Trophoblast cell (in vitro differentiated cells and primary cell): ENCODE data around the gene FADS3.
"Not testable (repeated sequence)": the region's sequence is repeated elsewhere in the genome, so short reads cannot be mapped to it uniquely, and the experiment has no call there.

Source experiments
- DNase-seq, 2 donors: peaks; one replicate each; pipeline ENCODE4 v3.0.0-alpha.2; 2016
- H2AFZ ChIP-seq: 2 replicates; pipeline ENCODE4 v1.6.1; 2013; ENCODE audit warnings: low read length, moderate library complexity, mild to moderate bottlenecking; ENCODE audit not compliant: insufficient read depth, poor library complexity
- H2AK5ac ChIP-seq: 2 replicates; pipeline ENCODE4 v1.6.1; 2013; ENCODE audit warnings: mild to moderate bottlenecking, low read length
- H2BK120ac ChIP-seq: 2 replicates; pipeline ENCODE4 v1.6.1; 2013; ENCODE audit warnings: low read length, mild to moderate bottlenecking, moderate library complexity; ENCODE audit not compliant: insufficient read depth, poor library complexity
- H2BK12ac ChIP-seq: 2 replicates; pipeline ENCODE4 v1.6.1; 2013; ENCODE audit warnings: mild to moderate bottlenecking, low read length, moderate library complexity
- H2BK5ac ChIP-seq: 2 replicates; pipeline ENCODE4 v1.6.1; 2013; ENCODE audit warnings: low read length, low read depth, moderate library complexity, mild to moderate bottlenecking; ENCODE audit not compliant: poor library complexity
- H3K14ac ChIP-seq: 2 replicates; pipeline ENCODE4 v1.6.1; 2013; ENCODE audit warnings: mild to moderate bottlenecking, low read length
- H3K18ac ChIP-seq: 2 replicates; pipeline ENCODE4 v1.6.1; 2013; ENCODE audit warnings: mild to moderate bottlenecking, low read length
- H3K23ac ChIP-seq: 2 replicates; pipeline ENCODE4 v1.6.1; 2013; ENCODE audit warnings: low read length
- H3K27ac ChIP-seq: 2 replicates; pipeline ENCODE4 v1.5.1; 2013; ENCODE audit warnings: low read depth, mild to moderate bottlenecking, inconsistent platforms, low read length, moderate library complexity
- H3K27me3 ChIP-seq: 2 replicates; pipeline ENCODE4 v1.6.1; 2013; ENCODE audit warnings: inconsistent platforms, mild to moderate bottlenecking, low read length, moderate library complexity; ENCODE audit not compliant: insufficient read depth
- H3K36me3 ChIP-seq, 2 experiments: 1 replicate in 1 of 2; 2 replicates in 1 of 2; pipeline ENCODE4 v1.6.1; 2013; ENCODE audit warnings: low read length in 2 of 2, mild to moderate bottlenecking in 2 of 2, moderate library complexity in 1 of 2; ENCODE audit not compliant: insufficient read depth in 2 of 2, control insufficient read depth in 1 of 2
- H3K4ac ChIP-seq: 2 replicates; pipeline ENCODE4 v1.6.1; 2013; ENCODE audit warnings: low read depth, mild to moderate bottlenecking, low read length, moderate library complexity
- H3K4me1 ChIP-seq, 2 experiments: 1 replicate in 1 of 2; 2 replicates in 1 of 2; pipeline ENCODE4 v1.6.1; 2013; ENCODE audit warnings: low read length in 2 of 2, mild to moderate bottlenecking in 2 of 2, moderate library complexity in 1 of 2; ENCODE audit not compliant: insufficient read depth in 2 of 2, control insufficient read depth in 1 of 2
- H3K4me2 ChIP-seq: 2 replicates; pipeline ENCODE4 v1.6.1; 2013; ENCODE audit warnings: inconsistent platforms, mild to moderate bottlenecking, low read length, moderate library complexity
- H3K4me3 ChIP-seq: 2 replicates; pipeline ENCODE4 v1.5.1; 2013; ENCODE audit warnings: mild to moderate bottlenecking, low read depth, low read length, inconsistent platforms
- H3K79me1 ChIP-seq: one replicate; pipeline ENCODE4 v1.6.1; 2013; ENCODE audit warnings: low read length
- H3K79me2 ChIP-seq: 2 replicates; pipeline ENCODE4 v1.6.1; 2013; ENCODE audit warnings: low read length, mild to moderate bottlenecking; ENCODE audit not compliant: control insufficient read depth, insufficient read depth, poor library complexity
- H3K9ac ChIP-seq: 2 replicates; pipeline ENCODE4 v1.6.1; 2013; ENCODE audit warnings: mild to moderate bottlenecking, low read length
- H3K9me3 ChIP-seq: 2 replicates; pipeline ENCODE4 v1.6.1; 2013; ENCODE audit warnings: low read depth, mild to moderate bottlenecking, control low read depth, inconsistent platforms, low read length; ENCODE audit not compliant: insufficient read depth
- H4K12ac ChIP-seq: 2 replicates; pipeline ENCODE4 v1.6.1; 2013; ENCODE audit warnings: low read depth, mild to moderate bottlenecking, low read length, moderate library complexity
- H4K8ac ChIP-seq: 2 replicates; pipeline ENCODE4 v1.6.1; 2013; ENCODE audit warnings: low read depth, mild to moderate bottlenecking, low read length, moderate library complexity
- H4K91ac ChIP-seq: one replicate; pipeline ENCODE4 v1.6.1; 2013; ENCODE audit warnings: low read depth, mild to moderate bottlenecking, low read length, moderate library complexity
- WGBS: extraction: QIAGEN DNeasy Blood & Tissue Kit; methylation state at CpG from one replicate; pipeline ENCODE4 v1.1.7; 2013; ENCODE audit warnings: missing lambda C conversion rate; ENCODE audit not compliant: insufficient read length, insufficient coverage; ENCODE audit errors: extremely low coverage; 5-methylcytosine and 5-hydroxymethylcytosine counted together

The FADS3 gene

DNA sequence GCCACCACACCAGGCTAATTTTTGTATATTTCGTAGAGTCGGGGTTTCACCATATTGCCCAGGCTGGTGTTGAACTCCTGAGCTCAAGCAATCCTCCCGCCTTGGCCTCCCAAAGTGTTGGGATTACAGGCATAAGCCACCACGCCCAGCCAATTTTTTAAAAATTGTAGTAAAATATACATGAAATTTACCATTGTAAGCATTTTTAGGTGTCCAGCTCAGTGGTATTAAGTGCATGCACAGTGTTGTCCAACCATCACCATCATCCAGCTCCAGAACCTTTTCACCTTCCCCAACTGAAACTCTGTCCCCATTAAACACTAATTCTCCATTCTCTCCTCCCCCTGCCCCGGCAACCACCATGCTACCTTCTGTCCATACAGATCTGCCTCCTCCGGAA, 8.5 kb downstream of the FADS3 start:
- Histone ChIP-seq H2BK5ac (no peak overlapping the region), H3K9me3 (peaks cover 4% of the 10 kb centered on the region), H3K4me1 (peaks cover 0 to 5% of the 10 kb centered on the region in 2 experiments), H3K4me2 (no peak overlapping the region), H3K27me3 (no peaks in the 10 kb centered on the region), H3K79me2 (no peaks in the 10 kb centered on the region), H3K36me3 (peaks cover 5 to 7% of the 10 kb centered on the region in 2 experiments), H4K12ac (no peak overlapping the region), H2BK120ac (no peak overlapping the region), H3K18ac (no peak overlapping the region), H4K91ac (no peak overlapping the region), H3K4ac (no peak overlapping the region), H2AFZ (no peak overlapping the region), H3K14ac (no peak overlapping the region), H3K23ac (no peak overlapping the region), H2AK5ac (no peak overlapping the region), H4K8ac (no peak overlapping the region), H3K4me3 (no peak overlapping the region), H3K27ac (no peak overlapping the region), H3K79me1 (no peaks in the 10 kb centered on the region), H2BK12ac (no peak overlapping the region), H3K9ac (no peak overlapping the region)
- no CpG with 5 or more reads among the region's 6 CpGs for WGBS
- no peak for DNase-seq

DNA sequence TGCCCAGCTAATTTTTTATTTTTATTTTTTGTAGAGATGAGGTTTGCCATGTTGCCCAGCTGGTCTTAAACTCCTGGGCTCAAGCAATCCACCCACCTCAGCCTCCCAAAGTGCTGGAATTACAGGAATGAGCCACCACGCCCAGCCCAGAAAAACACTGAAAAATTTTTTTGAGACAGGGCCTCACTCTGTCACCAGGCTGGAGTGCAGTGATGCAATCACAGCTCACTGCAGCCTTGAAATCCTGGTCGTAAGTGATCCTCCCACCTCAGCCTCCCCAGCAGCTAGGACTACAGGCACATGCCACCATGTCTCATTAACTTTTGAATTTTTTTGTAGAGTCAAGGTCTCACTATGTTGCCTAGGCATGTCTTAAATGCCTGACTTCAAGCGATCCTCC, 9.1 kb downstream of the FADS3 start:
- H3K36me3 ChIP-seq, H4K8ac ChIP-seq, H3K4ac ChIP-seq, H4K91ac ChIP-seq, H3K9ac ChIP-seq, H2AFZ ChIP-seq, H3K9me3 ChIP-seq, H3K18ac ChIP-seq, H3K79me1 ChIP-seq, H4K12ac ChIP-seq, H2BK120ac ChIP-seq, H3K4me3 ChIP-seq, H3K79me2 ChIP-seq, H3K27me3 ChIP-seq, H3K23ac ChIP-seq, H3K4me2 ChIP-seq, H2BK5ac ChIP-seq, H3K27ac ChIP-seq, H3K4me1 ChIP-seq, H2BK12ac ChIP-seq, H3K14ac ChIP-seq, H2AK5ac ChIP-seq: not testable (repeated sequence)
- no CpG with 5 or more reads among the region's 3 CpGs for WGBS
- peak; percentile 93 to 94 for DNase-seq

- H3K36me3 ChIP-seq: peaks cover 5 to 10% of the 10 kb centered on the region in 2 experiments
- H2AFZ ChIP-seq: no peak overlapping the region
- no peak overlapping the region for H3K27ac ChIP-seq
- no peak overlapping the region for H3K14ac ChIP-seq
- no CpG with 5 or more reads among the region's 3 CpGs for WGBS
- no peak overlapping the region for H2BK5ac ChIP-seq
- H3K9ac ChIP-seq: no peak overlapping the region
- no peaks in the 10 kb centered on the region for H3K27me3 ChIP-seq
- no peak overlapping the region for H4K91ac ChIP-seq
- no peak overlapping the region for H3K4me2 ChIP-seq
- no peak overlapping the region for H2BK120ac ChIP-seq
- H3K4me3 ChIP-seq: no peak overlapping the region
- peaks cover 3% of the 10 kb centered on the region for H3K9me3 ChIP-seq
- peak in 1 of 2 donors; percentile 25 for DNase-seq
- no peaks in the 10 kb centered on the region for H3K79me2 ChIP-seq
- H3K4ac ChIP-seq: no peak overlapping the region
- no peak overlapping the region for H3K18ac ChIP-seq
- peaks cover 0 to 5% of the 10 kb centered on the region in 2 experiments for H3K4me1 ChIP-seq
- H3K23ac ChIP-seq: no peak overlapping the region
- no peak overlapping the region for H4K8ac ChIP-seq
- H2AK5ac ChIP-seq: no peak overlapping the region
- H2BK12ac ChIP-seq: no peak overlapping the region
- no peaks in the 10 kb centered on the region for H3K79me1 ChIP-seq
- H4K12ac ChIP-seq: no peak overlapping the region
Measured at GRCh38 chr11:61881397-61881796, 9.9 kb downstream of the FADS3 start.

DNA sequence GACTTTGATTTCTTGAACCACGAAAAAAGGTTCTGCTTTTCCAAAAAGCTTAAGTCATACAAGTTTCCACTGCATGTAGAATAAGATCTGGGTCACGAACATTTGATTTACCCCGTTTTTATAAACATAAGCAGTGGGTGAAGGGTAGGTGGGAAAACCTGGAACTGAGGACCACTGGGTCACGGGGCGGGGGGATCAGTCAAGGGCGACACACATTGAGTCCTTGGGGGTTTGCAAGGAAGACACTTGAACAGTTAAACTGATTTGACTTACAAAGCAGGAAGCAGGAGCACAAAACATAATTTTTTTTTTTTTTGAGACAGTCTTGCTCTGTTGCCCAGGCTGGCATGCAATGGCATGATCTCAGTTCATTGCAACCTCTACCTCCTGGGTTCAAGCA, 10.9 kb downstream of the FADS3 start:
- Histone ChIP-seq H3K79me2 (no peaks in the 10 kb centered on the region), H2BK5ac (no peak overlapping the region), H3K27ac (no peak overlapping the region), H3K18ac (no peak overlapping the region), H3K23ac (no peak overlapping the region), H3K14ac (no peak overlapping the region), H3K9me3 (peaks cover 3% of the 10 kb centered on the region), H2AFZ (no peak overlapping the region), H3K4me2 (no peak overlapping the region), H3K4ac (no peak overlapping the region), H3K4me1 (peaks cover 0 to 3% of the 10 kb centered on the region in 2 experiments), H3K9ac (no peak overlapping the region), H3K4me3 (no peak overlapping the region), H4K91ac (no peak overlapping the region), H4K8ac (no peak overlapping the region), H3K79me1 (no peaks in the 10 kb centered on the region), H3K36me3 (peaks cover 7 to 10% of the 10 kb centered on the region in 2 experiments), H3K27me3 (no peaks in the 10 kb centered on the region), H4K12ac (no peak overlapping the region), H2BK120ac (no peak overlapping the region), H2AK5ac (no peak overlapping the region), H2BK12ac (no peak overlapping the region)
- WGBS: no CpG with 5 or more reads among the region's 6 CpGs
- no peak for DNase-seq
